HepG2 (cell line): Measurements from ENCODE around the gene ARFGEF2. TPM values are rescaled to one million over a fixed set of nuclear protein-coding genes. Genes with fewer than 3 reads are reported as not detected.

Experiments
- ATAC-seq: fragments of 200-7000 bp; cut with Tn5 transposase; 3 replicates; pipeline ENCODE4 v1.9.1; 2020; ENCODE audit warnings: mild to moderate bottlenecking, moderate library complexity
- BruUV-seq: library from RNA; stranded (reverse); fragments of 400-500 nt; replicated peaks from 2 replicates; lab custom pipeline; 2021; lab: Mats Ljungman, UMichigan
- CTCF ChIA-PET: fragments of 300-600 bp; formaldehyde crosslinking; extraction: SDS; loops from one replicate; lab custom pipeline; 2021; ENCODE audit warnings: low total read pairs, inconsistent platforms, low intra/inter-chr PET ratio; lab: Yijun Ruan, JAX
- POLR2A ChIA-PET: fragments of 350-600 bp; sonication (Branson Sonifier 250); formaldehyde crosslinking; loops from one replicate; lab custom pipeline; 2020; ENCODE audit warnings: antibody characterized with exemption, inconsistent platforms; lab: Yijun Ruan, JAX
- DNase-seq: peaks from one replicate; pipeline ENCODE4 v3.0.0-alpha.2; 2015; ENCODE audit warnings: low spot score
- FAIRE-seq: peaks from 3 replicates; lab custom pipeline; 2011; peaks lifted over from hg19 to GRCh38; lab: Jason Lieb, UNC
- H2AFZ ChIP-seq: one replicate; pipeline ENCODE4 v1.6.1; 2011; ENCODE audit warnings: low read length, inconsistent platforms
- H3K27ac ChIP-seq: fragments of 300-600 bp; 3 replicates; pipeline ENCODE4 v1.8.0; 2011; ENCODE audit warnings: mixed run types, mild to moderate bottlenecking, mixed read lengths, low read length, inconsistent platforms; ENCODE audit not compliant: insufficient read depth; ENCODE audit errors: extremely low read length
- H3K27me3 ChIP-seq, 2 experiments: fragments of 200-600 bp in 1 of 2; 2 replicates in 1 of 2; 3 replicates in 1 of 2; pipeline versions ENCODE4 v1.6.0 to v1.8.0; 2011; ENCODE audit warnings: low read length in 2 of 2, mild to moderate bottlenecking in 2 of 2, moderate library complexity in 2 of 2, inconsistent platforms in 1 of 2; ENCODE audit not compliant: insufficient read depth in 2 of 2, control insufficient read depth in 1 of 2
- H3K36me3 ChIP-seq, 2 experiments: fragments of 200-600 bp in 1 of 2; replicated peaks in 1 of 2; 2 replicates in 1 of 2; 3 replicates in 1 of 2; pipeline versions ENCODE4 v1.5.1 to v1.8.0; 2011; ENCODE audit warnings: low read length in 2 of 2, inconsistent platforms in 1 of 2; ENCODE audit not compliant: insufficient read depth in 2 of 2, control insufficient read depth in 1 of 2
- H3K4me1 ChIP-seq: 2 replicates; pipeline ENCODE4 v1.5.1; 2012; ENCODE audit warnings: low read length, inconsistent platforms; ENCODE audit not compliant: insufficient read depth
- H3K4me2 ChIP-seq: 2 replicates; pipeline ENCODE4 v1.6.0; 2011; ENCODE audit warnings: low read depth, low read length, inconsistent platforms
- H3K4me3 ChIP-seq, 3 experiments: fragments of 200-600 bp in 1 of 3; sonication (generic), shearing (Covaris generic) in 1 of 3; replicated peaks in 1 of 3; 2 replicates each; pipeline ENCODE4 v1.5.1; 2011 to 2016; ENCODE audit warnings: low read length in 3 of 3, inconsistent platforms in 2 of 3, low read depth in 2 of 3, mild to moderate bottlenecking in 2 of 3, control low read depth in 1 of 3, mixed read lengths in 1 of 3; ENCODE audit not compliant: insufficient read depth in 1 of 3
- H3K79me2 ChIP-seq: one replicate; pipeline ENCODE4 v1.6.1; 2011; ENCODE audit warnings: low read length, inconsistent platforms; ENCODE audit not compliant: insufficient read depth
- H3K9ac ChIP-seq: 2 replicates; pipeline ENCODE4 v1.6.0; 2011; ENCODE audit warnings: mild to moderate bottlenecking, low read depth, low read length, inconsistent platforms; ENCODE audit not compliant: insufficient read depth
- H3K9me3 ChIP-seq: 2 replicates; pipeline ENCODE4 v1.5.1; 2012; ENCODE audit warnings: mild to moderate bottlenecking, low read length
- H4K20me1 ChIP-seq: 2 replicates; pipeline ENCODE4 v1.6.0; 2011; ENCODE audit warnings: inconsistent platforms, mild to moderate bottlenecking, low read length, moderate library complexity; ENCODE audit not compliant: insufficient read depth
- DMTF1 ChIP-seq: sonication (generic); formaldehyde crosslinking; IDR thresholded peaks from 2 replicates; pipeline ENCODE4 v1.4.0; 2020; ENCODE audit warnings: mild to moderate bottlenecking, missing genetic modification reagents
- EHMT2 ChIP-seq: fragments of 200-600 bp; sonication (generic); IDR thresholded peaks from 2 replicates; pipeline ENCODE4 v1.7.0; 2017; ENCODE audit warnings: antibody characterized with exemption, low read depth, low read length, borderline replicate concordance
- PHF8 ChIP-seq: sonication (generic); formaldehyde crosslinking; IDR thresholded peaks from 2 replicates; pipeline ENCODE4 v1.5.0; 2020; ENCODE audit warnings: missing genetic modification reagents
- POLR2G ChIP-seq: fragments of 200-400 bp; formaldehyde crosslinking; IDR thresholded peaks from 2 replicates; pipeline ENCODE4 v1.6.1; 2018; ENCODE audit warnings: mild to moderate bottlenecking, low read depth, low read length, moderate library complexity
- SCMH1 ChIP-seq: sonication (generic); formaldehyde crosslinking; IDR thresholded peaks from 2 replicates; pipeline ENCODE4 v1.9.0; 2021; ENCODE audit warnings: missing genetic modification reagents, mild to moderate bottlenecking, borderline replicate concordance
- TFAP4 ChIP-seq: sonication (generic); IDR thresholded peaks from 2 replicates; pipeline ENCODE4 v1.6.1; 2016; ENCODE audit warnings: low read depth, borderline replicate concordance
- ZNF564 ChIP-seq: sonication (generic); formaldehyde crosslinking; IDR thresholded peaks from 2 replicates; pipeline ENCODE4 v1.8.1; 2023; ENCODE audit warnings: mild to moderate bottlenecking, missing genetic modification reagents
- WGBS: methylation state at CpG from one replicate; pipeline ENCODE4 v1.1.6; 2017; ENCODE audit warnings: low lambda C conversion rate; 5-methylcytosine and 5-hydroxymethylcytosine counted together
- in situ Hi-C: cut with HindIII; loops from 2 replicates; pipeline ENCODE4 v1.10.0; 2017; ENCODE audit warnings: low pct_unique_long_range_greater_than_20kb; ENCODE audit not compliant: extremely low pct_ligation_motif_present
- intact Hi-C: fragments of 100-400 bp; cut with micrococcal nuclease; formaldehyde crosslinking; loops from one replicate; pipeline ENCODE4 v1.10.0; 2022; ENCODE audit not compliant: unreplicated experiment
- polyA plus RNA-seq, 8 experiments: library from polyadenylated mRNA; depleted of rRNA in 3 of 8; stranded (reverse) in 7 of 8; unstranded in 1 of 8; fragments of >200 nt; fragmentation: Illumina TruSeq in 4 of 8; extraction: Trizol in 4 of 8; gene quantifications; 2 replicates each; pipeline versions ENCODE4 v1.2.1 to v1.2.3, GENCODE V29; 2011 to 2016; ENCODE audit warnings: low read depth in 4 of 8, missing spikeins in 1 of 8, mixed read lengths in 1 of 8; ENCODE audit not compliant: insufficient read depth in 1 of 8
- total RNA-seq, 5 experiments: library from RNA; depleted of rRNA; stranded (reverse); fragments of >200 nt; fragmentation: Illumina TruSeq; extraction: Trizol; gene quantifications; 2 replicates each; pipeline ENCODE4 v1.2.3, GENCODE V29; 2016; ENCODE audit warnings: low read depth in 1 of 5

The ARFGEF2 gene
- total and polyA plus RNA-seq, 2 of the 13 experiments (the other 11 are each of a cell fraction or from before 2014, with no cell fraction given) = 44.0 to 60.8 TPM

GRCh38 chr20:49039854-49040253 lies 118.3 kb downstream of the ARFGEF2 start:
- BruUV-seq = no TSS peak
- peaks cover 2 to 14% of the 10 kb centered on the region in 2 experiments; a peak in 3 of 5 replicates for H3K36me3 ChIP-seq
- H3K27me3 ChIP-seq = no peaks in the 10 kb centered on the region
- 88% methylated on average over 5 of the region's 5 CpGs for WGBS
- ATAC-seq = no peak
- POLR2A ChIA-PET = no interaction called here
- no peak overlapping the region for H3K4me3 ChIP-seq
- FAIRE-seq = no peak
- H3K4me1 ChIP-seq = peaks cover 3% of the 10 kb centered on the region; the same call in 1 of the 2 replicates
- TF ChIP-seq POLR2G (0 out of 2 replicates have a peak, but pooled peaks have one; percentile 5), SCMH1 (CRISPR knock-in tag) (no peak), EHMT2 (no peak), TFAP4 (no peak)
- intact Hi-C loops = no loop called here
- no peak for DNase-seq
- no peak overlapping the region for H2AFZ ChIP-seq
- H4K20me1 ChIP-seq = no peaks in the 10 kb centered on the region
- no peak overlapping the region for H3K9ac ChIP-seq
- in situ Hi-C loops = no loop called here
- H3K79me2 ChIP-seq = no peaks in the 10 kb centered on the region
- CTCF ChIA-PET = no interaction called here
- no peaks in the 10 kb centered on the region for H3K9me3 ChIP-seq
- no peak overlapping the region for H3K27ac ChIP-seq
- H3K4me2 ChIP-seq = no peak overlapping the region

- H3K4me1 ChIP-seq = peaks cover 18% of the 10 kb centered on the region
- H3K27ac ChIP-seq = no peak overlapping the region
- H3K36me3 ChIP-seq = no peaks in the 10 kb centered on the region
- DNase-seq = no peak
- TF ChIP-seq PHF8 (CRISPR knock-in tag) (no peak), DMTF1 (CRISPR knock-in tag) (no peak), ZNF564 (CRISPR knock-in tag) (no peak)
- TF ChIP-seq, all 625 proteins: peak for 0
- H3K79me2 ChIP-seq = peaks cover 23% of the 10 kb centered on the region
- no peaks in the 10 kb centered on the region; a peak in 2 of 5 replicates for H3K27me3 ChIP-seq
- POLR2A ChIA-PET = no interaction called here
- FAIRE-seq = no peak
- H2AFZ ChIP-seq = no peak overlapping the region
- H3K9me3 ChIP-seq = no peaks in the 10 kb centered on the region
- intact Hi-C loops = no loop called here
- ATAC-seq = no peak
- no peak overlapping the region for H3K4me3 ChIP-seq
- in situ Hi-C loops = no loop called here
- no peak overlapping the region for H3K4me2 ChIP-seq
- CTCF ChIA-PET = no interaction called here
- WGBS = 97% methylated on average over 5 of the region's 5 CpGs
- no peak overlapping the region for H3K9ac ChIP-seq
- peaks cover 6% of the 10 kb centered on the region; the same call in 1 of the 2 replicates for H4K20me1 ChIP-seq
- no TSS peak for BruUV-seq
Measured at GRCh38 chr20:49043000-49043399, 121.5 kb downstream of the ARFGEF2 start.
